Endothelial cell of umbilical vein (primary cell): ENCODE measurements around the gene STARD9.

Experiments used
- EZH2 ChIP-seq: IDR thresholded peaks from 2 replicates; pipeline ENCODE4 v1.6.1; 2012; ENCODE audit warnings: borderline replicate concordance, low read depth, mild to moderate bottlenecking, moderate library complexity, low read length, inconsistent platforms; ENCODE audit not compliant: severe bottlenecking
- FOS ChIP-seq: IDR thresholded peaks from 2 replicates; pipeline ENCODE4 v1.6.1; 2011; ENCODE audit warnings: mild to moderate bottlenecking, low read length, moderate library complexity, borderline replicate concordance; ENCODE audit not compliant: insufficient read depth
- GATA2 ChIP-seq: IDR thresholded peaks from 2 replicates; pipeline ENCODE4 v1.7.0; 2011; ENCODE audit warnings: low read depth, mild to moderate bottlenecking, moderate library complexity, mixed read lengths, low read length; ENCODE audit not compliant: insufficient read length, insufficient read depth
- JUN ChIP-seq: IDR thresholded peaks from 2 replicates; pipeline ENCODE4 v1.6.1; 2011; ENCODE audit warnings: borderline replicate concordance, low read depth; ENCODE audit not compliant: insufficient read length, insufficient read depth
- MYC ChIP-seq: IDR thresholded peaks from one replicate; pipeline ENCODE4 v1.6.1; 2011; ENCODE audit warnings: mild to moderate bottlenecking, low read depth, low read length
- POLR2A ChIP-seq: IDR thresholded peaks from 2 replicates; pipeline ENCODE4 v1.6.1; 2012; ENCODE audit warnings: low read depth, mild to moderate bottlenecking, control low read depth, low read length
- POLR2AphosphoS5 ChIP-seq: IDR thresholded peaks from 2 replicates; pipeline ENCODE4 v1.6.1; 2012; ENCODE audit warnings: low read depth, mild to moderate bottlenecking, control low read depth, low read length, moderate library complexity; ENCODE audit not compliant: insufficient read depth
- TF ChIP-seq, protein P1 (sequence below), 2 donors: IDR thresholded peaks; 1 replicate in 1 of 2; 2 replicates in 1 of 2; pipeline ENCODE4 v1.5.1; 2011; ENCODE audit warnings: low read length in 2 of 2, mild to moderate bottlenecking in 2 of 2, moderate library complexity in 2 of 2, control low read depth in 1 of 2, inconsistent platforms in 1 of 2, low read depth in 1 of 2; ENCODE audit not compliant: insufficient read depth in 1 of 2; ENCODE audit errors: extremely low read depth in 1 of 2
- TF ChIP-seq, protein P2 (sequence below): IDR thresholded peaks from 2 replicates; pipeline ENCODE4 v1.6.1; 2011; ENCODE audit not compliant: insufficient read depth, insufficient read length

DNA sequence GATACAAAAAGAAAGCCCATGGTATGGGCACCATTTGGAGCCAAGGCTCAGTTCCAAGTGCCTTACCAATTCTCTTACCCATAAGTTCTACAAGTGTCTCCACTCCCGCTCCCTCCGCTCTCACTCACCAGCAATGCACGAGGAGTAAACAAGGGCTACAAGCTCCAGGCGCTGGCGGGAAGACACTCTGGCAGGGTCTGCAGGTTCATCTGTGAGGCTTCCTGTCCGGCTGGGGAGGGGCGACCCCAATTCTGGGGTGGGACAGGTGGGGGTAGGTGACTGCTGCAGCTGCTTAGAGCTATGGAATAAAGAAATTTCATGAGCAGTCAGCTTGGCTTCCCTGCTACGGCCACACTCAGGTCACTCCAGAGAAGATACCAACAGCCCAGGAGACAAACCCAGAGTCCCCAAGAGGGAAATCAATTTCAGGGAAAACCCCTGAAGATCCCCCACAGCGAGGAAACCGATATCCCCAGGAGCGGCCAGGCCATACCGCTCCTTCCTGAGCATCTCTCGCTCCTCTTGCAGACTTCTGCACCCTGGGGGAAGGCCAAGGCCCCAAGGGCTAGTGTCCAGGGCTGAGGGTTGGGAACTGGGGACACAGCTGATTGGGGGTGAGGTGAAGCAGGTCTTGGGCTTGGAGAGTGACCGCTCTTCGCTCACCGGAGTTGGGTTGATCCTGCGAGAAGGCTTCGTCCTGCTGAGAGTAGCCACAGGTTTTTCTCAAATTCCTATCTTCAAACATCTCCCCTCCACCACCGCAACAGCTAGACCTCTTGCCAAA lies 160.2 kb downstream of the STARD9 start:
- TF ChIP-seq, protein P1, sequence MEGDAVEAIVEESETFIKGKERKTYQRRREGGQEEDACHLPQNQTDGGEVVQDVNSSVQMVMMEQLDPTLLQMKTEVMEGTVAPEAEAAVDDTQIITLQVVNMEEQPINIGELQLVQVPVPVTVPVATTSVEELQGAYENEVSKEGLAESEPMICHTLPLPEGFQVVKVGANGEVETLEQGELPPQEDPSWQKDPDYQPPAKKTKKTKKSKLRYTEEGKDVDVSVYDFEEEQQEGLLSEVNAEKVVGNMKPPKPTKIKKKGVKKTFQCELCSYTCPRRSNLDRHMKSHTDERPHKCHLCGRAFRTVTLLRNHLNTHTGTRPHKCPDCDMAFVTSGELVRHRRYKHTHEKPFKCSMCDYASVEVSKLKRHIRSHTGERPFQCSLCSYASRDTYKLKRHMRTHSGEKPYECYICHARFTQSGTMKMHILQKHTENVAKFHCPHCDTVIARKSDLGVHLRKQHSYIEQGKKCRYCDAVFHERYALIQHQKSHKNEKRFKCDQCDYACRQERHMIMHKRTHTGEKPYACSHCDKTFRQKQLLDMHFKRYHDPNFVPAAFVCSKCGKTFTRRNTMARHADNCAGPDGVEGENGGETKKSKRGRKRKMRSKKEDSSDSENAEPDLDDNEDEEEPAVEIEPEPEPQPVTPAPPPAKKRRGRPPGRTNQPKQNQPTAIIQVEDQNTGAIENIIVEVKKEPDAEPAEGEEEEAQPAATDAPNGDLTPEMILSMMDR (IDR thresholded peaks at IDR 0.05; ENCODE audit: extremely low read depth in 1 of 2, insufficient read depth in 1 of 2, low read depth in 1 of 2, low read length in 2 of 2): no peak
- TF ChIP-seq EZH2 (no peak), POLR2A (no peak), GATA2 (no peak), POLR2AphosphoS5 (no peak), MYC (no peak), JUN (no peak), FOS (no peak)
- TF ChIP-seq, protein P2, sequence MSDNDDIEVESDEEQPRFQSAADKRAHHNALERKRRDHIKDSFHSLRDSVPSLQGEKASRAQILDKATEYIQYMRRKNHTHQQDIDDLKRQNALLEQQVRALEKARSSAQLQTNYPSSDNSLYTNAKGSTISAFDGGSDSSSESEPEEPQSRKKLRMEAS: no peak
